HepG2 (cell line): ENCODE results near the gene PHACTR1. TPM values are rescaled to one million over a fixed set of nuclear protein-coding genes. Genes with fewer than 3 reads are reported as not detected.

Source experiments
- ATAC-seq: fragments of 200-7000 bp; cut with Tn5 transposase; 3 replicates; pipeline ENCODE4 v1.9.1; 2020; ENCODE audit warnings: mild to moderate bottlenecking, moderate library complexity
- BruUV-seq: library from RNA; stranded (reverse); fragments of 400-500 nt; replicated peaks from 2 replicates; lab custom pipeline; 2021; lab: Mats Ljungman, UMichigan
- CTCF ChIA-PET: fragments of 300-600 bp; formaldehyde crosslinking; extraction: SDS; loops from one replicate; lab custom pipeline; 2021; ENCODE audit warnings: low total read pairs, inconsistent platforms, low intra/inter-chr PET ratio; lab: Yijun Ruan, JAX
- POLR2A ChIA-PET: fragments of 350-600 bp; sonication (Branson Sonifier 250); formaldehyde crosslinking; loops from one replicate; lab custom pipeline; 2020; ENCODE audit warnings: antibody characterized with exemption, inconsistent platforms; lab: Yijun Ruan, JAX
- DNase-seq: peaks from one replicate; pipeline ENCODE4 v3.0.0-alpha.2; 2015; ENCODE audit warnings: low spot score
- FAIRE-seq: peaks from 3 replicates; lab custom pipeline; 2011; peaks lifted over from hg19 to GRCh38; lab: Jason Lieb, UNC
- H2AFZ ChIP-seq: one replicate; pipeline ENCODE4 v1.6.1; 2011; ENCODE audit warnings: low read length, inconsistent platforms
- H3K27ac ChIP-seq: fragments of 300-600 bp; 3 replicates; pipeline ENCODE4 v1.8.0; 2011; ENCODE audit warnings: mixed run types, mild to moderate bottlenecking, mixed read lengths, low read length, inconsistent platforms; ENCODE audit not compliant: insufficient read depth; ENCODE audit errors: extremely low read length
- H3K27me3 ChIP-seq, 2 experiments: fragments of 200-600 bp in 1 of 2; 2 replicates in 1 of 2; 3 replicates in 1 of 2; pipeline versions ENCODE4 v1.6.0 to v1.8.0; 2011; ENCODE audit warnings: low read length in 2 of 2, mild to moderate bottlenecking in 2 of 2, moderate library complexity in 2 of 2, inconsistent platforms in 1 of 2; ENCODE audit not compliant: insufficient read depth in 2 of 2, control insufficient read depth in 1 of 2
- H3K36me3 ChIP-seq, 2 experiments: fragments of 200-600 bp in 1 of 2; replicated peaks in 1 of 2; 2 replicates in 1 of 2; 3 replicates in 1 of 2; pipeline versions ENCODE4 v1.5.1 to v1.8.0; 2011; ENCODE audit warnings: low read length in 2 of 2, inconsistent platforms in 1 of 2; ENCODE audit not compliant: insufficient read depth in 2 of 2, control insufficient read depth in 1 of 2
- H3K4me1 ChIP-seq: 2 replicates; pipeline ENCODE4 v1.5.1; 2012; ENCODE audit warnings: low read length, inconsistent platforms; ENCODE audit not compliant: insufficient read depth
- H3K4me2 ChIP-seq: 2 replicates; pipeline ENCODE4 v1.6.0; 2011; ENCODE audit warnings: low read depth, low read length, inconsistent platforms
- H3K4me3 ChIP-seq, 3 experiments: fragments of 200-600 bp in 1 of 3; sonication (generic), shearing (Covaris generic) in 1 of 3; replicated peaks in 1 of 3; 2 replicates each; pipeline ENCODE4 v1.5.1; 2011 to 2016; ENCODE audit warnings: low read length in 3 of 3, inconsistent platforms in 2 of 3, low read depth in 2 of 3, mild to moderate bottlenecking in 2 of 3, control low read depth in 1 of 3, mixed read lengths in 1 of 3; ENCODE audit not compliant: insufficient read depth in 1 of 3
- H3K79me2 ChIP-seq: one replicate; pipeline ENCODE4 v1.6.1; 2011; ENCODE audit warnings: low read length, inconsistent platforms; ENCODE audit not compliant: insufficient read depth
- H3K9ac ChIP-seq: 2 replicates; pipeline ENCODE4 v1.6.0; 2011; ENCODE audit warnings: mild to moderate bottlenecking, low read depth, low read length, inconsistent platforms; ENCODE audit not compliant: insufficient read depth
- H3K9me3 ChIP-seq: 2 replicates; pipeline ENCODE4 v1.5.1; 2012; ENCODE audit warnings: mild to moderate bottlenecking, low read length
- H4K20me1 ChIP-seq: 2 replicates; pipeline ENCODE4 v1.6.0; 2011; ENCODE audit warnings: inconsistent platforms, mild to moderate bottlenecking, low read length, moderate library complexity; ENCODE audit not compliant: insufficient read depth
- JUNB ChIP-seq: sonication (generic); formaldehyde crosslinking; IDR thresholded peaks from 2 replicates; pipeline ENCODE4 v1.8.0; 2022; ENCODE audit warnings: missing genetic modification reagents, mild to moderate bottlenecking, borderline replicate concordance
- KLF16 ChIP-seq, 2 experiments: sonication (generic) in 1 of 2; formaldehyde crosslinking in 1 of 2; IDR thresholded peaks; 2 replicates each; pipeline versions ENCODE4 v1.6.1 to v1.8.0; 2016 to 2023; ENCODE audit warnings: missing genetic modification reagents in 2 of 2, missing compliant biosample characterization in 1 of 2
- MED8 ChIP-seq: sonication (generic); formaldehyde crosslinking; IDR thresholded peaks from 2 replicates; pipeline ENCODE4 v1.8.1; 2023; ENCODE audit warnings: mild to moderate bottlenecking, missing genetic modification reagents; ENCODE audit not compliant: insufficient replicate concordance
- NCOA5 ChIP-seq: sonication (generic); formaldehyde crosslinking; IDR thresholded peaks from 2 replicates; pipeline ENCODE4 v1.4.0; 2020; ENCODE audit warnings: missing genetic modification reagents
- PRMT3 ChIP-seq: sonication (generic); formaldehyde crosslinking; IDR thresholded peaks from 2 replicates; pipeline ENCODE4 v1.8.1; 2022; ENCODE audit warnings: low read depth, mild to moderate bottlenecking, moderate library complexity, missing genetic modification reagents, borderline replicate concordance
- ZMYM2 ChIP-seq: sonication (generic); formaldehyde crosslinking; IDR thresholded peaks from 2 replicates; pipeline ENCODE4 v1.8.0; 2022; ENCODE audit warnings: mild to moderate bottlenecking, missing genetic modification reagents
- ZNF354B ChIP-seq: sonication (generic); formaldehyde crosslinking; IDR thresholded peaks from 2 replicates; pipeline ENCODE4 v1.8.0; 2022; ENCODE audit warnings: mild to moderate bottlenecking, missing genetic modification reagents
- ZNF616 ChIP-seq: sonication (generic); formaldehyde crosslinking; IDR thresholded peaks from 2 replicates; pipeline ENCODE4 v1.5.0; 2020; ENCODE audit warnings: low read depth, mild to moderate bottlenecking, missing genetic modification reagents
- ZNF75D ChIP-seq: sonication (generic); formaldehyde crosslinking; IDR thresholded peaks from 2 replicates; pipeline ENCODE4 v1.8.1; 2023; ENCODE audit warnings: missing genetic modification reagents, mild to moderate bottlenecking, borderline replicate concordance
- WGBS: methylation state at CpG from one replicate; pipeline ENCODE4 v1.1.6; 2017; ENCODE audit warnings: low lambda C conversion rate; 5-methylcytosine and 5-hydroxymethylcytosine counted together
- in situ Hi-C: cut with HindIII; loops from 2 replicates; pipeline ENCODE4 v1.10.0; 2017; ENCODE audit warnings: low pct_unique_long_range_greater_than_20kb; ENCODE audit not compliant: extremely low pct_ligation_motif_present
- intact Hi-C: fragments of 100-400 bp; cut with micrococcal nuclease; formaldehyde crosslinking; loops from one replicate; pipeline ENCODE4 v1.10.0; 2022; ENCODE audit not compliant: unreplicated experiment
- polyA plus RNA-seq, 8 experiments: library from polyadenylated mRNA; depleted of rRNA in 3 of 8; stranded (reverse) in 7 of 8; unstranded in 1 of 8; fragments of >200 nt; fragmentation: Illumina TruSeq in 4 of 8; extraction: Trizol in 4 of 8; gene quantifications; 2 replicates each; pipeline versions ENCODE4 v1.2.1 to v1.2.3, GENCODE V29; 2011 to 2016; ENCODE audit warnings: low read depth in 4 of 8, missing spikeins in 1 of 8, mixed read lengths in 1 of 8; ENCODE audit not compliant: insufficient read depth in 1 of 8
- total RNA-seq, 5 experiments: library from RNA; depleted of rRNA; stranded (reverse); fragments of >200 nt; fragmentation: Illumina TruSeq; extraction: Trizol; gene quantifications; 2 replicates each; pipeline ENCODE4 v1.2.3, GENCODE V29; 2016; ENCODE audit warnings: low read depth in 1 of 5
- TF ChIP-seq, protein P1 (sequence below): sonication (generic); formaldehyde crosslinking; IDR thresholded peaks from 2 replicates; pipeline ENCODE4 v1.5.1; 2020; ENCODE audit warnings: mild to moderate bottlenecking, missing genetic modification reagents, borderline replicate concordance
- TF ChIP-seq, protein P2 (sequence below): sonication (generic); formaldehyde crosslinking; IDR thresholded peaks from 2 replicates; pipeline ENCODE4 v1.8.0; 2022; ENCODE audit warnings: mild to moderate bottlenecking, missing genetic modification reagents, borderline replicate concordance
- TF ChIP-seq, protein P3 (sequence below): sonication (generic); formaldehyde crosslinking; IDR thresholded peaks from 2 replicates; pipeline ENCODE4 v1.8.0; 2022; ENCODE audit warnings: missing genetic modification reagents, mild to moderate bottlenecking, moderate library complexity, borderline replicate concordance

Gene PHACTR1
- total and polyA plus RNA-seq, 2 of the 13 experiments (the other 11 are each of a cell fraction or from before 2014, with no cell fraction given) = 0.09 TPM; not detected in 1

DNA sequence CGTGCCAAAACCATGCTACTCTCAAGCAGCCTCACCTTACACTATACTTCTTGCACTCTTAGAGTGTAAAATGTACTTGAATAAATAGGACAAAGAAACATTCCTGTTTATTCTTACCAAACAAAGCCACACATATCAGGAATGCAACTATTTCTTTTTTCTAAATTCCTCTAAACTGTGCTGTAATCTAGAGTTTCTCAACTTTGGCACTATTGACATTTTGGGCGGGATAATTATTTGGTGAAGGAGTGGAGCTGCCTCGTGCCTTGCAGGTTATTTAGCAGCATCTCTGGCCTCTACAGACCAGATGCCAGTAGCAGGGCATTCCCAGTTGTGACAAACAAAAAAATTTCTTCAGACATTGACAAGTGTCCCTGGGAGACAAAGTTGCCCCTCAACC, 86.9 kb downstream of the PHACTR1 start:
- Histone ChIP-seq H3K9me3 (no peaks in the 10 kb centered on the region), H2AFZ (no peak overlapping the region), H3K9ac (no peak overlapping the region), H3K4me1 (no peaks in the 10 kb centered on the region), H3K4me3 (no peak overlapping the region), H3K36me3 (no peaks in the 10 kb centered on the region), H3K27ac (no peak overlapping the region), H4K20me1 (no peaks in the 10 kb centered on the region), H3K4me2 (no peak overlapping the region), H3K27me3 (no peaks in the 10 kb centered on the region), H3K79me2 (no peaks in the 10 kb centered on the region)
- TF ChIP-seq MED8 (CRISPR knock-in tag) = no peak
- TF ChIP-seq, protein P1, sequence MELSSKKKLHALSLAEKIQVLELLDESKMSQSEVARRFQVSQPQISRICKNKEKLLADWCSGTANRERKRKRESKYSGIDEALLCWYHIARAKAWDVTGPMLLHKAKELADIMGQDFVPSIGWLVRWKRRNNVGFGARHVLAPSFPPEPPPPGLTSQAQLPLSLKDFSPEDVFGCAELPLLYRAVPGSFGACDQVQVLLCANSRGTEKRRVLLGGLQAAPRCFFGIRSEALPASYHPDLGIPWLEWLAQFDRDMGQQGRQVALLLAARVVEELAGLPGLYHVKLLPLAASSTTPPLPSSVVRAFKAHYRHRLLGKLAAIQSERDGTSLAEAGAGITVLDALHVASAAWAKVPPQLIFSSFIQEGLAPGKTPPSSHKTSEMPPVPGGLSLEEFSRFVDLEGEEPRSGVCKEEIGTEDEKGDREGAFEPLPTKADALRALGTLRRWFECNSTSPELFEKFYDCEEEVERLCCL (CRISPR knock-in tag) = no peak
- TF ChIP-seq KLF16 (CRISPR knock-in tag; IDR thresholded peaks at IDR 0.05) = no peak
- no peak for TF ChIP-seq ZNF354B (CRISPR knock-in tag)
- no peak for TF ChIP-seq ZMYM2 (CRISPR knock-in tag)
- no peak for TF ChIP-seq ZNF616 (CRISPR knock-in tag)
- TF ChIP-seq, protein P2, sequence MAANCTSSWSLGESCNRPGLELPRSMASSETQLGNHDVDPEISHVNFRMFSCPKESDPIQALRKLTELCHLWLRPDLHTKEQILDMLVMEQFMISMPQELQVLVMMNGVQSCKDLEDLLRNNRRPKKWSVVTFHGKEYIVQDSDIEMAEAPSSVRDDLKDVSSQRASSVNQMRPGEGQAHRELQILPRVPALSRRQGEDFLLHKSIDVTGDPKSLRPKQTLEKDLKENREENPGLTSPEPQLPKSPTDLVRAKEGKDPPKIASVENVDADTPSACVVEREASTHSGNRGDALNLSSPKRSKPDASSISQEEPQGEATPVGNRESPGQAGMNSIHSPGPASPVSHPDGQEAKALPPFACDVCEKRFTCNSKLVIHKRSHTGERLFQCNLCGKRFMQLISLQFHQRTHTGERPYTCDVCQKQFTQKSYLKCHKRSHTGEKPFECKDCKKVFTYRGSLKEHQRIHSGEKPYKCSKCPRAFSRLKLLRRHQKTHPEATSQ = no peak
- no peak for TF ChIP-seq PRMT3 (CRISPR knock-in tag)
- TF ChIP-seq, protein P3, sequence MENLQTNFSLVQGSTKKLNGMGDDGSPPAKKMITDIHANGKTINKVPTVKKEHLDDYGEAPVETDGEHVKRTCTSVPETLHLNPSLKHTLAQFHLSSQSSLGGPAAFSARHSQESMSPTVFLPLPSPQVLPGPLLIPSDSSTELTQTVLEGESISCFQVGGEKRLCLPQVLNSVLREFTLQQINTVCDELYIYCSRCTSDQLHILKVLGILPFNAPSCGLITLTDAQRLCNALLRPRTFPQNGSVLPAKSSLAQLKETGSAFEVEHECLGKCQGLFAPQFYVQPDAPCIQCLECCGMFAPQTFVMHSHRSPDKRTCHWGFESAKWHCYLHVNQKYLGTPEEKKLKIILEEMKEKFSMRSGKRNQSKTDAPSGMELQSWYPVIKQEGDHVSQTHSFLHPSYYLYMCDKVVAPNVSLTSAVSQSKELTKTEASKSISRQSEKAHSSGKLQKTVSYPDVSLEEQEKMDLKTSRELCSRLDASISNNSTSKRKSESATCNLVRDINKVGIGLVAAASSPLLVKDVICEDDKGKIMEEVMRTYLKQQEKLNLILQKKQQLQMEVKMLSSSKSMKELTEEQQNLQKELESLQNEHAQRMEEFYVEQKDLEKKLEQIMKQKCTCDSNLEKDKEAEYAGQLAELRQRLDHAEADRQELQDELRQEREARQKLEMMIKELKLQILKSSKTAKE (CRISPR knock-in tag) = no peak
- TF ChIP-seq ZNF75D (CRISPR knock-in tag) = no peak
- TF ChIP-seq NCOA5 (CRISPR knock-in tag) = no peak
- no peak for TF ChIP-seq JUNB (CRISPR knock-in tag)
- ChIA-PET POLR2A (no interaction called here), CTCF (no interaction called here)
- intact Hi-C loops (no loop called here), in situ Hi-C loops (no loop called here)
- BruUV-seq = no TSS peak
- 0% methylated on average over 3 of the region's 3 CpGs for WGBS
- FAIRE-seq (no peak), ATAC-seq (no peak), DNase-seq (no peak)
